Spleen (tissue), 7 donors: ENCODE results near the gene FSTL1.

ENCODE experiments used
- POLR2A ChIP-seq, 3 donors: fragments of 450-650 bp; IDR thresholded peaks; one replicate each; pipeline ENCODE4 v1.5.1; 2017; ENCODE audit warnings: antibody characterized with exemption in 3 of 3, mild to moderate bottlenecking in 1 of 3
- TF ChIP-seq, protein P1 (sequence below), 11 experiments: fragments of 200-600 bp in 7 of 11; fragments of 450-650 bp in 4 of 11; sonication (generic) in 4 of 11; IDR thresholded peaks in 8 of 11; conservative IDR thresholded peaks in 3 of 11; 1 replicate in 7 of 11; 2 replicates in 4 of 11; pipeline versions ENCODE4 v1.4.0 to v1.8.0; 2016 to 2021; ENCODE audit warnings: antibody characterized with exemption in 11 of 11, inconsistent platforms in 4 of 11, mild to moderate bottlenecking in 1 of 11
- donor health status: DM: no; HTN: no; CAD: no; lungs with moderate emphysema.
- donor health status: DM: no; HTN: no; CAD: no.
- donor health status: DM: no; HTN: no; CAD: no.

- no peak for TF ChIP-seq POLR2A (IDR thresholded peaks at IDR 0.05)
- TF ChIP-seq, protein P1, sequence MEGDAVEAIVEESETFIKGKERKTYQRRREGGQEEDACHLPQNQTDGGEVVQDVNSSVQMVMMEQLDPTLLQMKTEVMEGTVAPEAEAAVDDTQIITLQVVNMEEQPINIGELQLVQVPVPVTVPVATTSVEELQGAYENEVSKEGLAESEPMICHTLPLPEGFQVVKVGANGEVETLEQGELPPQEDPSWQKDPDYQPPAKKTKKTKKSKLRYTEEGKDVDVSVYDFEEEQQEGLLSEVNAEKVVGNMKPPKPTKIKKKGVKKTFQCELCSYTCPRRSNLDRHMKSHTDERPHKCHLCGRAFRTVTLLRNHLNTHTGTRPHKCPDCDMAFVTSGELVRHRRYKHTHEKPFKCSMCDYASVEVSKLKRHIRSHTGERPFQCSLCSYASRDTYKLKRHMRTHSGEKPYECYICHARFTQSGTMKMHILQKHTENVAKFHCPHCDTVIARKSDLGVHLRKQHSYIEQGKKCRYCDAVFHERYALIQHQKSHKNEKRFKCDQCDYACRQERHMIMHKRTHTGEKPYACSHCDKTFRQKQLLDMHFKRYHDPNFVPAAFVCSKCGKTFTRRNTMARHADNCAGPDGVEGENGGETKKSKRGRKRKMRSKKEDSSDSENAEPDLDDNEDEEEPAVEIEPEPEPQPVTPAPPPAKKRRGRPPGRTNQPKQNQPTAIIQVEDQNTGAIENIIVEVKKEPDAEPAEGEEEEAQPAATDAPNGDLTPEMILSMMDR (IDR thresholded peaks at IDR 0.05 in 8 of 11, conservative IDR thresholded peaks at IDR 0.05 in 3 of 11) = no peak
Observed at GRCh38 chr3:120424506-120424905, 26.3 kb downstream of the FSTL1 start.
